ENCODE measurements around the gene SHMT2.

GRCh38 chr12:57236201-57236924 is 6.9 kb downstream of the SHMT2 start:
- TF ChIP-seq ZFP3 (CRISPR knock-in tag; IDR thresholded peaks at IDR 0.05): no peak
- no peak for TF ChIP-seq SNAI2 (CRISPR knock-in tag; IDR thresholded peaks at IDR 0.05)
- no peak for TF ChIP-seq RARB (CRISPR knock-in tag; IDR thresholded peaks at IDR 0.05)
- TF ChIP-seq PATZ1 (CRISPR knock-in tag; IDR thresholded peaks at IDR 0.05; ENCODE audit: borderline replicate concordance): no peak
- no peak for TF ChIP-seq CREB5 (CRISPR knock-in tag; IDR thresholded peaks at IDR 0.05; ENCODE audit: low read depth)
- no peak for TF ChIP-seq GLIS3 (CRISPR knock-in tag; IDR thresholded peaks at IDR 0.05)
- TF ChIP-seq ARNTL (CRISPR knock-in tag; IDR thresholded peaks at IDR 0.05; ENCODE audit: borderline replicate concordance, low read depth): no peak
- TF ChIP-seq ZC3H10 (CRISPR knock-in tag; IDR thresholded peaks at IDR 0.05): no peak
- no peak for TF ChIP-seq TSHZ2 (CRISPR knock-in tag; IDR thresholded peaks at IDR 0.05)
- no peak for TF ChIP-seq CSRNP3 (CRISPR knock-in tag; IDR thresholded peaks at IDR 0.05)
- TF ChIP-seq ZNF70 (CRISPR knock-in tag; IDR thresholded peaks at IDR 0.05): no peak
- TF ChIP-seq BACH2 (CRISPR knock-in tag; IDR thresholded peaks at IDR 0.05; ENCODE audit: borderline replicate concordance): no peak
- TF ChIP-seq PPARA (CRISPR knock-in tag; IDR thresholded peaks at IDR 0.05; ENCODE audit: borderline replicate concordance): no peak
